Parathyroid adenoma (tissue), 2 donors: Measurements from ENCODE around the gene SIRPB2.

Source experiments
- H2AFZ ChIP-seq: fragments of 300-600 bp; sonication (generic); one replicate; pipeline ENCODE4 v1.7.0; 2017; ENCODE audit warnings: antibody characterized with exemption, mild to moderate bottlenecking
- H3K27ac ChIP-seq: fragments of 300-600 bp; sonication (generic); one replicate; pipeline ENCODE4 v1.7.0; 2017
- H3K27me3 ChIP-seq: fragments of 300-600 bp; sonication (generic); one replicate; pipeline ENCODE4 v1.7.0; 2017; ENCODE audit warnings: low read length; ENCODE audit not compliant: control insufficient read depth, insufficient read depth
- H3K36me3 ChIP-seq: fragments of 300-600 bp; sonication (generic); one replicate; pipeline ENCODE4 v1.7.0; 2017; ENCODE audit warnings: low read length; ENCODE audit not compliant: control insufficient read depth, insufficient read depth
- H3K4me1 ChIP-seq: fragments of 300-600 bp; sonication (generic); one replicate; pipeline ENCODE4 v1.7.0; 2017; ENCODE audit warnings: control low read depth
- H3K4me2 ChIP-seq: fragments of 300-600 bp; sonication (generic); one replicate; pipeline ENCODE4 v1.7.0; 2017; ENCODE audit warnings: low read length
- H3K4me3 ChIP-seq: fragments of 300-600 bp; sonication (generic); one replicate; pipeline ENCODE4 v1.7.0; 2017; ENCODE audit warnings: low read depth, low read length
- H3K79me2 ChIP-seq: fragments of 300-600 bp; sonication (generic); one replicate; pipeline ENCODE4 v1.7.0; 2017; ENCODE audit warnings: control low read depth
- H3K9ac ChIP-seq: fragments of 300-600 bp; sonication (generic); one replicate; pipeline ENCODE4 v1.7.0; 2017; ENCODE audit warnings: mild to moderate bottlenecking
- H3K9me3 ChIP-seq: fragments of 300-600 bp; sonication (generic); one replicate; pipeline ENCODE4 v1.7.0; 2017; ENCODE audit warnings: low read length; ENCODE audit not compliant: control insufficient read depth
- TF ChIP-seq, protein P1 (sequence below): fragments of 300-600 bp; sonication (generic); IDR thresholded peaks from one replicate; pipeline ENCODE4 v1.7.0; 2017; ENCODE audit warnings: antibody characterized with exemption, mild to moderate bottlenecking
- donor health status: primary hyperparathyroidism.

Gene SIRPB2

DNA sequence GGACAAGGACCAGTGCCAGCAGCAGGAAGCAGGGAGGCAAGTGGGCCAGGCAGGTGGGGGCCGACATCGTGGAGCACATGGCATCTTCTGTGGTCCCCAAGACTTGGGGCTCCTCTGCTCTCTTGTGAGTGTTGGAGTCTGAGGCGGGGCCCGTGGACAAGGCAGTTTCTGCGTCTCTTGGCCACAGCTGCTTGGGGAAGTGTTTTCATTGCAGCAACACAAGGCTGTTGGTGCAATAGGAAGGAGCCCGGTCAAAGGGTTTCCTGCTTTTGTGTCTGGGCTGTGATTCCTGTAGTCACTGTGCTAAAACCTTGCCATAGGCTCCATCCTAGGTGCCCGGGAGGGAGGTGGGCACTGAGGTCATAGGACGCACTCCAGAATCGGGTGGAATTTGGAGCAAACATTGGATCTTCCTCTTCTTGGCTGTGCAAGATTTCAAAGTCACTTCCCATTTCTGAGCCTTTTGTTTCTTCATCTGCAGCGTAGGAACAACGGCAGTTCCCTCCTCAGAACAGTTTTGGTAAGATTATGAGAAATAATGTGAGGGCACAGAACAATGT is at the start of gene SIRPB2:
TSS of gene SIRPB2 (minus strand) at position 140 of the 560 bp plus-strand sequence. CDS start at position 79, 61 bp downstream.
- TF ChIP-seq, protein P1, sequence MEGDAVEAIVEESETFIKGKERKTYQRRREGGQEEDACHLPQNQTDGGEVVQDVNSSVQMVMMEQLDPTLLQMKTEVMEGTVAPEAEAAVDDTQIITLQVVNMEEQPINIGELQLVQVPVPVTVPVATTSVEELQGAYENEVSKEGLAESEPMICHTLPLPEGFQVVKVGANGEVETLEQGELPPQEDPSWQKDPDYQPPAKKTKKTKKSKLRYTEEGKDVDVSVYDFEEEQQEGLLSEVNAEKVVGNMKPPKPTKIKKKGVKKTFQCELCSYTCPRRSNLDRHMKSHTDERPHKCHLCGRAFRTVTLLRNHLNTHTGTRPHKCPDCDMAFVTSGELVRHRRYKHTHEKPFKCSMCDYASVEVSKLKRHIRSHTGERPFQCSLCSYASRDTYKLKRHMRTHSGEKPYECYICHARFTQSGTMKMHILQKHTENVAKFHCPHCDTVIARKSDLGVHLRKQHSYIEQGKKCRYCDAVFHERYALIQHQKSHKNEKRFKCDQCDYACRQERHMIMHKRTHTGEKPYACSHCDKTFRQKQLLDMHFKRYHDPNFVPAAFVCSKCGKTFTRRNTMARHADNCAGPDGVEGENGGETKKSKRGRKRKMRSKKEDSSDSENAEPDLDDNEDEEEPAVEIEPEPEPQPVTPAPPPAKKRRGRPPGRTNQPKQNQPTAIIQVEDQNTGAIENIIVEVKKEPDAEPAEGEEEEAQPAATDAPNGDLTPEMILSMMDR: no peak

DNA sequence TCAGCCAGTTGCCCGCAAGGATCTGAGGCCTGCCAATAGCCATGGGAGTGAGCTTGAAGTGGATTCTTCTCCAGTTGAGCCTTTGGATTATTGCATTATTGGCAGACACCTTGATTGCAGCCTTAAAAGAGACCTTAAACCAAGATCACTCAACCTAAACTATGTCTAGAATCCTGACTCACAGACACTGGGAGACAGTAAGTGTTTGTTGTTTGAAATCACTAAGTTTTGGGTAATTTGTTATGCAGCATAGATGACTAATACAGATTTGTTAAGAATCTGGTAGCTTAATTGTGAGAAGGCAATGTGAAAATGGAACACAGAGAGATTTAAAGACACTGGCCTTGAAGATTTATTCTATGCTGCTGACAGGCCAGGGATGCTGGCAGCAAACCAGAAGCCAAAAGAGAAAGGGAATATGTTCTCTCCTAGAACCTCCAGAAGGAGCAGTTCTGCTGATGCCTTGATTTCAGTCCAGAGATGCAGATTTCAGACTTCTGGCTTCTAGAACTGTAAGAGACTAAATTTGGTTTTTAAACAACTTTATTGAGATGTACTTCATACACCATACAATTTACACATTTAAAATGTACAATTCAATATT is 48.7 kb upstream of the SIRPB2 start:
- Histone ChIP-seq H3K9me3 (no peaks in the 10 kb centered on the region), H3K36me3 (no peaks in the 10 kb centered on the region), H2AFZ (no peak overlapping the region), H3K4me3 (no peak overlapping the region), H3K79me2 (no peaks in the 10 kb centered on the region), H3K9ac (no peak overlapping the region), H3K27ac (no peak overlapping the region), H3K27me3 (no peaks in the 10 kb centered on the region), H3K4me1 (no peaks in the 10 kb centered on the region), H3K4me2 (no peak overlapping the region)
- TF ChIP-seq, protein P1: no peak

More for the DNA sequence above, at the start of gene SIRPB2:
- Histone ChIP-seq H3K9ac (no peak within 1 kb of the TSS), H2AFZ (no peak within 1 kb of the TSS), H3K27ac (peak within 1 kb of the TSS; percentile 39), H3K4me1 (no peaks in the 10 kb centered on the region), H3K9me3 (no peaks in the 10 kb centered on the region), H3K79me2 (no peaks in the 10 kb centered on the region), H3K36me3 (no peaks in the 10 kb centered on the region), H3K4me2 (no peak within 1 kb of the TSS), H3K4me3 (no peak within 1 kb of the TSS), H3K27me3 (no peaks in the 10 kb centered on the region)

DNA sequence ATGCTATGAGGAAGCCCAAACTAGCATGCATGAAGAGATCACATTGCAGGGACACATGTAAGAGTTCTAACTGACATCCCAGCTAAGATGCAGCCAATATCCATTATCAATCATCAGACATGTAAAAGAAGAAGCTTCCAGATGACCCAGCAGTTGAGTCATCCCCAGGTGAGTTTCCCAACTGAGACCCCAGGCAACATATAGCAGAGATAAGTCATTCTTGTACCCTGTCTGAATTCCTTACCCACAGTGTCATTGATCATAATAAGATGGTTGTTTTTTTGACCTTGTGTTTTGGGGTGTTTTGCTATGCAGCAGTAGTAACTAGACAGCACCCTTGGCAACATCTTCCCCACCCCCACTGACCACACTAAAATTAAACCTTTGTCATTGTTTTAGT is 47.4 kb upstream of the SIRPB2 start:
- Histone ChIP-seq H3K36me3 (no peaks in the 10 kb centered on the region), H3K9me3 (no peaks in the 10 kb centered on the region), H3K27ac (no peak overlapping the region), H2AFZ (no peak overlapping the region), H3K4me1 (no peaks in the 10 kb centered on the region), H3K4me2 (no peak overlapping the region), H3K4me3 (no peak overlapping the region), H3K79me2 (no peaks in the 10 kb centered on the region), H3K9ac (no peak overlapping the region), H3K27me3 (no peaks in the 10 kb centered on the region)
- TF ChIP-seq, protein P1: no peak

DNA sequence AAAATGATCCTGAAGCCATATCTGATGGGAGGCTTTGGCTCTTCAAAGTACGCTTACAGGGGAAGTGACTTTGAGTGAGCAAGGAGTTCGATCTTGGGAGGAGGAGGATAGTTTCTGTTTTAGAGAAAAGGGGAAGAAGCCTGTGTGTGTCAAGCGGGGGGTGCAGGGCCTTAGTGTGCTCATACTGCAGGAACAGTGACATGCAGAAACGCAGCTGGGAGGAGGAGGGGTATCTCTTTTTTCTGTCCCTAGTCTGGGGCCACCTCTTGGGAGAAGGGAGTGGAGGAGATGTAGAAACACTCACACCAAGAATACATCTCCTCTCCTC is 46.5 kb upstream of the SIRPB2 start:
- TF ChIP-seq, protein P1: no peak
- H3K4me1 ChIP-seq: no peaks in the 10 kb centered on the region
- no peaks in the 10 kb centered on the region for H3K27me3 ChIP-seq
- H3K4me3 ChIP-seq: no peak overlapping the region
- H2AFZ ChIP-seq: no peak overlapping the region
- H3K36me3 ChIP-seq: no peaks in the 10 kb centered on the region
- no peak overlapping the region for H3K27ac ChIP-seq
- H3K4me2 ChIP-seq: no peak overlapping the region
- no peak overlapping the region for H3K9ac ChIP-seq
- no peaks in the 10 kb centered on the region for H3K79me2 ChIP-seq
- no peaks in the 10 kb centered on the region for H3K9me3 ChIP-seq
